Measurements from ENCODE around the gene MBD3. TPM values are rescaled to one million over a fixed set of nuclear protein-coding genes. Genes with fewer than 3 reads are reported as not detected.
"Not testable (repeated sequence)": the region's sequence is repeated elsewhere in the genome, so short reads cannot be mapped to it uniquely, and the experiment has no call there.

Gene MBD3
- 59.1 TPM for polyA plus RNA-seq
- long read RNA-seq, donor 1, full-length matches to known transcripts: 5 of 5 reads
- long read RNA-seq, donor 1, partial matches to known transcripts: 0 of 5 reads
- long read RNA-seq, donor 1, other reads (novel, unspliced or antisense): 0 of 5 reads
- long read RNA-seq, donor 2, full-length matches to known transcripts: 17 of 17 reads
- long read RNA-seq, donor 2, partial matches to known transcripts: 0 of 17 reads
- long read RNA-seq, donor 2, other reads (novel, unspliced or antisense): 0 of 17 reads
- long read RNA-seq, donor 3: 0 reads
- long read RNA-seq, donor 4, partial matches to known transcripts: 0 of 1 reads
- long read RNA-seq, donor 4, other reads (novel, unspliced or antisense): 0 of 1 reads
- long read RNA-seq, donor 5, full-length matches to known transcripts: 13 of 13 reads
- long read RNA-seq, donor 5, partial matches to known transcripts: 0 of 13 reads
- long read RNA-seq, donor 5, other reads (novel, unspliced or antisense): 0 of 13 reads
- long read RNA-seq, donor 6, full-length matches to known transcripts: 15 of 15 reads
- long read RNA-seq, donor 6, partial matches to known transcripts: 0 of 15 reads
- long read RNA-seq, donor 6, other reads (novel, unspliced or antisense): 0 of 15 reads
- long read RNA-seq, donor 7, partial matches to known transcripts: 0 of 2 reads
- long read RNA-seq, donor 7, other reads (novel, unspliced or antisense): 0 of 2 reads
- long read RNA-seq, donor 8, full-length matches to known transcripts: 6 of 6 reads
- long read RNA-seq, donor 8, partial matches to known transcripts: 0 of 6 reads
- long read RNA-seq, donor 8, other reads (novel, unspliced or antisense): 0 of 6 reads
- long read RNA-seq, donor 9, full-length matches to known transcripts: 5 of 5 reads
- long read RNA-seq, donor 9, partial matches to known transcripts: 0 of 5 reads
- long read RNA-seq, donor 9, other reads (novel, unspliced or antisense): 0 of 5 reads
- long read RNA-seq, donor 10, full-length matches to known transcripts: 15 of 15 reads
- long read RNA-seq, donor 10, partial matches to known transcripts: 0 of 15 reads
- long read RNA-seq, donor 10, other reads (novel, unspliced or antisense): 0 of 15 reads
- long read RNA-seq, donor 11, full-length matches to known transcripts: 8 of 8 reads
- long read RNA-seq, donor 11, partial matches to known transcripts: 0 of 8 reads
- long read RNA-seq, donor 11, other reads (novel, unspliced or antisense): 0 of 8 reads

- Histone ChIP-seq H3K9me3 (ENCODE audit: control insufficient read depth, low read depth, low read length) (no peaks in the 10 kb centered on the region), H3K4me1 (ENCODE audit: control insufficient read depth, insufficient read depth, low read length) (peaks cover 11% of the 10 kb centered on the region), H3K27ac (ENCODE audit: low read length) (peak within 1 kb of the TSS; percentile 86), H3K4me3 (ENCODE audit: low read length) (peak within 1 kb of the TSS; percentile 85), H3K27me3 (ENCODE audit: control insufficient read depth, insufficient read depth, low read length) (no peaks in the 10 kb centered on the region), H3K36me3 (ENCODE audit: control insufficient read depth, insufficient read depth, low read length) (peaks cover 18% of the 10 kb centered on the region)
- no CpG with 5 or more reads among the region's 68 CpGs for WGBS (ENCODE audit: insufficient coverage, low lambda C conversion rate)
- peak; percentile 92 to 96 for DNase-seq
Observed at GRCh38 chr19:1592755-1593500, at the start of gene MBD3. Gene MBD3, minus strand, starts transcription at chr19:1592865. Its CDS starts 234 bp downstream, at chr19:1592631.

GRCh38 chr19:1640893-1641448 is 48.3 kb upstream of the MBD3 start:
- H3K36me3 ChIP-seq (ENCODE audit: control insufficient read depth, insufficient read depth, low read length): peaks cover 76% of the 10 kb centered on the region
- not testable (repeated sequence) for H3K4me1 ChIP-seq (ENCODE audit: control insufficient read depth, insufficient read depth, low read length); H3K4me3 ChIP-seq (ENCODE audit: low read length); H3K27ac ChIP-seq (ENCODE audit: low read length); H3K27me3 ChIP-seq (ENCODE audit: control insufficient read depth, insufficient read depth, low read length); H3K9me3 ChIP-seq (ENCODE audit: control insufficient read depth, low read depth, low read length); DNase-seq
- 69% methylated on average over 5 of the region's 10 CpGs for WGBS (ENCODE audit: insufficient coverage, low lambda C conversion rate)

- no CpG with 5 or more reads among the region's 34 CpGs for WGBS (ENCODE audit: insufficient coverage, low lambda C conversion rate)
- H3K4me1 ChIP-seq (ENCODE audit: control insufficient read depth, insufficient read depth, low read length): peaks cover 18% of the 10 kb centered on the region
- H3K27ac ChIP-seq (ENCODE audit: low read length): no peak overlapping the region
- no peak overlapping the region for H3K4me3 ChIP-seq (ENCODE audit: low read length)
- DNase-seq: no peak
- peaks cover 11% of the 10 kb centered on the region for H3K9me3 ChIP-seq (ENCODE audit: control insufficient read depth, low read depth, low read length)
- peaks cover 58% of the 10 kb centered on the region for H3K36me3 ChIP-seq (ENCODE audit: control insufficient read depth, insufficient read depth, low read length)
- H3K27me3 ChIP-seq (ENCODE audit: control insufficient read depth, insufficient read depth, low read length): no peaks in the 10 kb centered on the region
Observed at GRCh38 chr19:1636325-1637236, 43.9 kb upstream of the MBD3 start.

- H3K4me3 ChIP-seq (ENCODE audit: low read length): no peak overlapping the region
- DNase-seq: no peak
- H3K9me3 ChIP-seq (ENCODE audit: control insufficient read depth, low read depth, low read length): peaks cover 13% of the 10 kb centered on the region
- H3K36me3 ChIP-seq (ENCODE audit: control insufficient read depth, insufficient read depth, low read length): peaks cover 70% of the 10 kb centered on the region
- H3K27ac ChIP-seq (ENCODE audit: low read length): no peak overlapping the region
- no CpG with 5 or more reads among the region's 5 CpGs for WGBS (ENCODE audit: insufficient coverage, low lambda C conversion rate)
- no peaks in the 10 kb centered on the region for H3K27me3 ChIP-seq (ENCODE audit: control insufficient read depth, insufficient read depth, low read length)
- peaks cover 18% of the 10 kb centered on the region for H3K4me1 ChIP-seq (ENCODE audit: control insufficient read depth, insufficient read depth, low read length)
Observed at GRCh38 chr19:1634938-1635243, 42.2 kb upstream of the MBD3 start.

- WGBS (ENCODE audit: insufficient coverage, low lambda C conversion rate): 80% methylated on average over 1 of the region's 19 CpGs
- no peak overlapping the region for H3K27ac ChIP-seq (ENCODE audit: low read length)
Observed at GRCh38 chr19:1634242-1634937, 41.7 kb upstream of the MBD3 start.

DNA sequence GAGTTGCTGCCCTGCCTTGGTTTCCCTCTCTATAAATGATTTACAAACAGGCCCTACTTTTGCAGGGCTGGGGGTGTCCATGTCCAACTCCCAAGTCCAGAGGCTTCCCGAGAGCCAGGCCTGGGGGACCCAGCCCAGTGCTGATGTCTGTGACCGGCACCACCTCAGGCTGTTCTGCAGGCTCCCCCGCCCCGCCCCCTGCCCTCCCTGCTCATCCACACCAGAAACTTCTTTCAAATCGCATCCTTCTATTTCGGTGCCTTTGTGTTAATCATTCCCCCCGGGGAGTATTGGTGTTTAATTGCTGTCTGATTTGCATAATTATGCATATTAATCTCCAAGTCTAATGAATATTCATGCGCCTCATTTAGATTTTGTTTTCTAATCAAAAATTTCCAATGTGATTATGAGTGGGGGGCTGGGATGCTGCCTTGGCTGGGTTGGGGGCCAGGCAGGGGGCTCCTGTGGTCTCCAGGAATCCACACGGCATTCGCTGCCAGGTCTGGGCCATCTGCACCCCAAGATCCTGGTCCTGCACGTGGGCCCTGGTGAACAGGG is 40.7 kb upstream of the MBD3 start:
- WGBS (ENCODE audit: insufficient coverage, low lambda C conversion rate): no CpG with 5 or more reads among the region's 11 CpGs

More at GRCh38 chr19:1634242-1634937, 41.7 kb upstream of the MBD3 start:
- Histone ChIP-seq H3K4me1 (ENCODE audit: control insufficient read depth, insufficient read depth, low read length) (peaks cover 18% of the 10 kb centered on the region), H3K27me3 (ENCODE audit: control insufficient read depth, insufficient read depth, low read length) (no peaks in the 10 kb centered on the region), H3K4me3 (ENCODE audit: low read length) (no peak overlapping the region), H3K9me3 (ENCODE audit: control insufficient read depth, low read depth, low read length) (peaks cover 15% of the 10 kb centered on the region), H3K36me3 (ENCODE audit: control insufficient read depth, insufficient read depth, low read length) (peaks cover 71% of the 10 kb centered on the region)
- no peak for DNase-seq

GRCh38 chr19:1632462-1633268 is 40.0 kb upstream of the MBD3 start:
- Histone ChIP-seq H3K4me3 (ENCODE audit: low read length) (no peak overlapping the region), H3K36me3 (ENCODE audit: control insufficient read depth, insufficient read depth, low read length) (peaks cover 61% of the 10 kb centered on the region), H3K4me1 (ENCODE audit: control insufficient read depth, insufficient read depth, low read length) (peaks cover 18% of the 10 kb centered on the region), H3K9me3 (ENCODE audit: control insufficient read depth, low read depth, low read length) (peaks cover 19% of the 10 kb centered on the region), H3K27me3 (ENCODE audit: control insufficient read depth, insufficient read depth, low read length) (no peaks in the 10 kb centered on the region), H3K27ac (ENCODE audit: low read length) (peak overlapping the region; percentile 95)
- WGBS (ENCODE audit: insufficient coverage, low lambda C conversion rate): no CpG with 5 or more reads among the region's 26 CpGs
- peak; percentile 83 to 95 for DNase-seq

More for the DNA sequence above, 40.7 kb upstream of the MBD3 start:
- no peak for DNase-seq
- H3K9me3 ChIP-seq (ENCODE audit: control insufficient read depth, low read depth, low read length): peaks cover 19% of the 10 kb centered on the region
- H3K27me3 ChIP-seq (ENCODE audit: control insufficient read depth, insufficient read depth, low read length): no peaks in the 10 kb centered on the region
- H3K36me3 ChIP-seq (ENCODE audit: control insufficient read depth, insufficient read depth, low read length): peaks cover 64% of the 10 kb centered on the region
- H3K4me1 ChIP-seq (ENCODE audit: control insufficient read depth, insufficient read depth, low read length): peaks cover 18% of the 10 kb centered on the region
- peak overlapping the region; percentile 95 for H3K27ac ChIP-seq (ENCODE audit: low read length)
- H3K4me3 ChIP-seq (ENCODE audit: low read length): no peak overlapping the region

DNA sequence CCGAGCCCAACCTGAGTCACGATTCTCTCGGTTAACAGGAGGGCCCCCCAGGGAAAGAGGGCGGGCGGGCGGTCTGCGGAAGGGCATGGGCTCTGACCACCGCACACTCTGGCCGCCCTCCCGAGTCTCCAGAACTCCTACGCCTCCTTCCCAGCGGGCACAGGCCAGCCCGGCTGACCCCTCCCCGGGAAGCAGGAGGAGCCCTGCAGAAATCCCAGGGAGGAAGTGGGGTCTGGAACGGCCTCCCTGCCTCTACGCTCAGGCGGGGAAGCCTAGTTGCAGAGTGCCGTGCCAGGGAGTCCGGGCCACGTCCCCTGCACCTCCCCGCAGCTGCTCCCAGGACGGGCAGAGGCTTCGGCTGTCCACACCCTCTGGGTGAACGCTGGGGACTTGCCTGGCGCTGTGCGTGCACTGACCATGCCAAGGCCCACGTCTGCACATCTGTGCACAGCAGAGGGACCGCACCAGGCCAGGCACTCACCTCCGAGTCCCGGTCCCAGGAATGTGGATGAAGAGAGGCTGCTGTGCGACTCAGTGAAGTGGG is 39.0 kb upstream of the MBD3 start:
- Histone ChIP-seq H3K4me3 (ENCODE audit: low read length) (no peak overlapping the region), H3K9me3 (ENCODE audit: control insufficient read depth, low read depth, low read length) (peaks cover 16% of the 10 kb centered on the region), H3K27me3 (ENCODE audit: control insufficient read depth, insufficient read depth, low read length) (no peaks in the 10 kb centered on the region), H3K27ac (ENCODE audit: low read length) (no peak overlapping the region), H3K4me1 (ENCODE audit: control insufficient read depth, insufficient read depth, low read length) (peaks cover 18% of the 10 kb centered on the region), H3K36me3 (ENCODE audit: control insufficient read depth, insufficient read depth, low read length) (peaks cover 52% of the 10 kb centered on the region)
- no CpG with 5 or more reads among the region's 31 CpGs for WGBS (ENCODE audit: insufficient coverage, low lambda C conversion rate)
- no peak for DNase-seq

Data from large intestine (tissue), 12 donors.